GM21515 (cell line): ENCODE data around the gene SLC16A3.

ENCODE experiments used
- ATAC-seq: cut with Tn5 transposase; IDR thresholded peaks from one replicate; pipeline ENCODE4 v1.9.1; 2021; ENCODE audit not compliant: unreplicated experiment

SLC16A3 gene

GRCh38 chr17:82221341-82221902 lies 7.4 kb upstream of the SLC16A3 start:
- ATAC-seq = no peak

- ATAC-seq = no peak
Measured at GRCh38 chr17:82222816-82223215, 6.0 kb upstream of the SLC16A3 start.

- no peak for ATAC-seq
Measured at GRCh38 chr17:82223517-82223916, 5.3 kb upstream of the SLC16A3 start.

GRCh38 chr17:82224666-82225065 lies 4.2 kb upstream of the SLC16A3 start:
- no peak for ATAC-seq

GRCh38 chr17:82225368-82226029 lies 3.3 kb upstream of the SLC16A3 start:
- ATAC-seq = no peak

- ATAC-seq = no peak
Measured at GRCh38 chr17:82226146-82226808, 2.6 kb upstream of the SLC16A3 start.

- ATAC-seq = no peak
Measured at GRCh38 chr17:82226809-82227628, 1.8 kb upstream of the SLC16A3 start.

GRCh38 chr17:82227629-82228277 lies 1.1 kb upstream of the SLC16A3 start:
- peak; percentile 1 for ATAC-seq

GRCh38 chr17:82228278-82228841 lies 482 bp upstream of the SLC16A3 start:
- peak; percentile 26 for ATAC-seq

GRCh38 chr17:82229698-82230608 lies 1.1 kb downstream of the SLC16A3 start:
- no peak for ATAC-seq

- ATAC-seq = no peak
Measured at GRCh38 chr17:82230609-82231311, 1.9 kb downstream of the SLC16A3 start.

- no peak for ATAC-seq
Measured at GRCh38 chr17:82231312-82231561, 2.4 kb downstream of the SLC16A3 start.

GRCh38 chr17:82231562-82232321 lies 2.9 kb downstream of the SLC16A3 start:
- no peak for ATAC-seq

- no peak for ATAC-seq
Measured at GRCh38 chr17:82232322-82232820, 3.5 kb downstream of the SLC16A3 start.

- ATAC-seq = no peak
Measured at GRCh38 chr17:82232876-82233785, 4.3 kb downstream of the SLC16A3 start.

GRCh38 chr17:82234211-82235055 lies 5.6 kb downstream of the SLC16A3 start:
- ATAC-seq = no peak
